ENCODE measurements around the gene MMS22L. TPM values are rescaled to one million over a fixed set of nuclear protein-coding genes. Genes with fewer than 3 reads are reported as not detected.

Gene MMS22L
- polyA plus RNA-seq, 2 of the 4 experiments (the other 2 are of a cell fraction): 11.5 to 24.5 TPM

GRCh38 chr6:97150932-97151331 lies 132.1 kb downstream of the MMS22L start:
- WGBS (ENCODE audit: missing lambda C conversion rate): 91% methylated on average over 3 of the region's 3 CpGs
- Histone ChIP-seq H3K9me3 (no peaks in the 10 kb centered on the region), H3K4me1 (no peaks in the 10 kb centered on the region), H3K4me2 (no peak overlapping the region), H3K4me3 (no peak overlapping the region), H3K27ac (no peak overlapping the region)
- no peak for FAIRE-seq
- ChIA-PET CTCF (no interaction called here), POLR2A (no interaction called here)
- ATAC-seq: no peak
- no peak for TF ChIP-seq GATA3 (IDR thresholded peaks at IDR 0.05; ENCODE audit: borderline replicate concordance)
- no peak for TF ChIP-seq HMGXB4 (CRISPR knock-in tag; IDR thresholded peaks at IDR 0.05; ENCODE audit: borderline replicate concordance)
- no peak for TF ChIP-seq RNF2 (IDR thresholded peaks at IDR 0.05; ENCODE audit: borderline replicate concordance, low read depth)
- TF ChIP-seq CTCF (IDR thresholded peaks at IDR 0.05): no peak
- TF ChIP-seq RCOR1 (IDR thresholded peaks at IDR 0.05; ENCODE audit: low read depth, low read length): no peak
- TF ChIP-seq E2F6 (IDR thresholded peaks at IDR 0.05; ENCODE audit: borderline replicate concordance, low read depth): no peak
- no peak for TF ChIP-seq HOXA7 (CRISPR knock-in tag; IDR thresholded peaks at IDR 0.05)
- no peak for TF ChIP-seq HDAC2 (IDR thresholded peaks at IDR 0.05)
- no peak for TF ChIP-seq MYC (IDR thresholded peaks at IDR 0.05; ENCODE audit: borderline replicate concordance, low read length)
- TF ChIP-seq EP300 (IDR thresholded peaks at IDR 0.05): no peak
- TF ChIP-seq SMC3 (IDR thresholded peaks at IDR 0.05): no peak
- TF ChIP-seq KDM1A (IDR thresholded peaks at IDR 0.05; ENCODE audit: low read depth): no peak
- no peak for DNase-seq (ENCODE audit: low read depth in 1 of 2, low spot score in 1 of 2)

GRCh38 chr6:97147421-97147820 lies 135.6 kb downstream of the MMS22L start:
- no peak overlapping the region for H3K27ac ChIP-seq
- no peak for TF ChIP-seq ATOH8 (CRISPR knock-in tag; IDR thresholded peaks at IDR 0.05; ENCODE audit: low read depth)
- no peak for TF ChIP-seq MAZ (IDR thresholded peaks at IDR 0.05; ENCODE audit: borderline replicate concordance, low read depth, low read length)
- no peak for TF ChIP-seq POLR2A (IDR thresholded peaks at IDR 0.05; ENCODE audit: low read length)
- TF ChIP-seq FOSL2 (IDR thresholded peaks at IDR 0.05): no peak
- no peak for TF ChIP-seq FOSL2 (CRISPR knock-in tag; IDR thresholded peaks at IDR 0.05)
- no peak for TF ChIP-seq JUNB (IDR thresholded peaks at IDR 0.05)
- no peak for TF ChIP-seq ZC3H11A (IDR thresholded peaks at IDR 0.05)
- no peak for TF ChIP-seq RNF2 (IDR thresholded peaks at IDR 0.05; ENCODE audit: borderline replicate concordance, low read depth)
- no peak for TF ChIP-seq EHF (CRISPR knock-in tag; IDR thresholded peaks at IDR 0.05)
- TF ChIP-seq CTCF (IDR thresholded peaks at IDR 0.05): no peak
- TF ChIP-seq ELK1 (IDR thresholded peaks at IDR 0.05; ENCODE audit: low read depth, low read length): no peak
- no peaks in the 10 kb centered on the region for H3K9me3 ChIP-seq
- CTCF ChIA-PET: no interaction called here
- FAIRE-seq (no peak), ATAC-seq (no peak), DNase-seq (ENCODE audit: low read depth in 1 of 2, low spot score in 1 of 2) (no peak)
- POLR2A ChIA-PET: no interaction called here
- H3K4me2 ChIP-seq: no peak overlapping the region
- H3K4me1 ChIP-seq: no peaks in the 10 kb centered on the region
- no peak overlapping the region for H3K4me3 ChIP-seq
- 38% methylated on average over 1 of the region's 1 CpG for whole genome bisulfite sequencing (ENCODE audit: missing lambda C conversion rate)

All from A549 (cell line).